ENCODE measurements around the gene IPPK.

IPPK gene

DNA sequence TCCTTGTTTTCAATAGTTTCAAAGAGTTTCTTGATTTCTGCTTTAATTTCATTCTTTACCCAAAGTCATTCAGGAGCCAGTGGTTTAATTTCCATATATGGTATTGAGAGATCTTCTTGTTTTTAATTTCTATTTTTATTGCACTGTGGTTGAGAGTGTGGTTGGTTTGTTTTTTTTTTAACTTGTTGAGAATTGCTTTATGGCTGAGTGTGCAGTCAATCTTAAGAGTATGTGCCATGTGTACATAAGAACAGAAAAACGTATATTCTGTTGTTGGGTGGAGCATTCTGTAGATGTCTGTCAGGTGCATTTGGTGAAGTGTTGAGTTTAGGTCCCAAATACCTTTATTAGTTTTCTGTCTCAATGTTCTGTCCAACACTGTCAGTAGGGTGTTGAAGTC is 26.7 kb upstream of the IPPK start:
- DNase-seq (ENCODE audit: low spot score), result no peak

GRCh38 chr9:92686954-92687353 is 17.0 kb upstream of the IPPK start:
- DNase-seq (ENCODE audit: low spot score), result no peak

DNA sequence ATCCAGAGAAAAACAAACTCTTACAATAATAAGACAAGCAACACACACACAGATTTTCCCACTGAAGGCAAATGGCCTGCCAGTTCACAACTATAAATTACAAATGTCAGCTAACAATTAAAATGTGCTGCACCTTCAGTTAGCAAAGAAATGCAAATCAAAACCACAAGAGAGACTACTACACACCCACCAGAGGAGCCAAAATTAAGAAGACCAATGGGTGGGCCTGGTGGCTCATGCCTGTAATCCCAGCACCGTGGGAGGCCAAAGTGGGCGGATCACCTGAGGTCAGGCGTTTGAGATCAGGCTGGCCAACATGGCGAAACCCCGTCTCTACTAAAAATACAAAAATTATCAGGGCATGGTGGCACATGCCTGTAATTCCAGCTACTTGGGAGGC is 15.1 kb upstream of the IPPK start:
- no peak for DNase-seq (ENCODE audit: low spot score)

GRCh38 chr9:92682269-92682668 is 12.3 kb upstream of the IPPK start:
- no peak for DNase-seq (ENCODE audit: low spot score)

GRCh38 chr9:92680166-92681119 is 10.5 kb upstream of the IPPK start:
- no peak for DNase-seq (ENCODE audit: low spot score)

DNA sequence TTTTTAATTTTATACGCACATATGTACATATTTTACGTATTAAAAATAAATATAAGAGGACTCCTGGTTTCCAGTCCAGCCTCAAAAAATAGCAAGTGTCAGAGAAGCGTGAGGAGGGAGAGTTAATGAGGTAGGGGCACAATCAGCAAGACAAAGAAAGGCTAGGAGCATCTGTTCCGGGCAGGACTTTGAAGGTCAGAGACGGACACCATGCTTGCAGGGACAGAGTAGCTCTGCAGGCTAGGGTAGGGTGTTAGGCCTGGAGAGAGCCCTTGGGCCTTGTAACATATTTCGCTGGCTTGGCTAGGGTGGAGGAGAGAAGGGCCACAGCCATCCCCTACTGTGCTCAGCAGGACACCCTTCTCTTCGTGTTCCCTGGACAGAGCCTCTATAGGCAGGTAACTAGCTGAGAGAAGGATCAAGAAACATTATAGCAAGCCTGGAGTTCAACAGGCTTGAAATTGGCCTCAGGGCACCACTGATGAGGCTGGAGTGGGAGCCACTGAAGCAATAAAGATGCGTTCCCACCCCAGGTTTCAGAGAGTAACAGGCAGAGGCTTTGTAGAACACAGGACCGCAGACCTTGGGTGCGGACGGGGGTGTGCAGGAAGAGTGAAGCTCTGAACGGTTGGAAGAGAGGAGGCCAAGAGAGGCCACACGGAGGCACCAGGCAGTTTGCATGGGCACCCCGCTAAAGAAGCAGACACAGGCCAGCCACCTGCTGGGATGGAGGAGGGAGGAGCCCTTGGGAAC is 9.7 kb upstream of the IPPK start:
- no peak for DNase-seq (ENCODE audit: low spot score)

- DNase-seq (ENCODE audit: low spot score), result no peak
Observed at GRCh38 chr9:92671323-92671722, 1.4 kb upstream of the IPPK start.

GRCh38 chr9:92669527-92669889 is 423 bp downstream of the IPPK start:
- no peak for DNase-seq (ENCODE audit: low spot score)

- DNase-seq (ENCODE audit: low spot score), result no peak
Observed at GRCh38 chr9:92668746-92669526, 995 bp downstream of the IPPK start.

DNA sequence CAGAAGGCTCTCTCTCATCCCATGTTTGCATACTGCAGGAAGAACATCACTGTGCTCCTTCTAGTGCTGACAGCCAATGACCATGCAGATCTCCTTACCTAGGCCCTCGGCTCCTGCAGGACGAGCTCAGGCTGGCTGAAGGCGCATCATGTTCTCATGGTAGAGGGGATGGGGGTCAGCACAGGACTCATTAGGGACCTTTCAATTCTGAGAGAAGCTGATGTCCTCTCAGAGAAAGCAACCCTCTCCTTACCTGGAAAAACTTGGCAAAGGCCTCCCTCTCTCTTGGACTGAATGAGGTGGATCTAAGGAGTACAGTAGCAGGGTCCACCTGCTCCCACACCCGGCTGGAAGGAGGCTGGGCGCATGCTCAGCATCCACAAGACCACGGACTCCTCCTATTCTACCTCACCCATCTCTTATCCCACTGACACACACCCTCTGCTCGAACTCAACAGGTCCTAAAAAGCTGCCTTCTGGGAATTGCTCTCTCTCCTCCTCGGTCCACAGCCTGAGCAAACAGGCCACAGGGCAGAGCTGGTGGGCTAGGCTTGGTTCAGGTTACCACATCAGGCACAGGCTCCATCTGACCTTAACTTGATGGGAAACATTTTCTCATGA is 2.9 kb downstream of the IPPK start:
- DNase-seq (ENCODE audit: low spot score), result no peak

GRCh38 chr9:92666236-92666635 is 3.7 kb downstream of the IPPK start:
- DNase-seq (ENCODE audit: low spot score), result no peak

- DNase-seq (ENCODE audit: low spot score), result no peak
Observed at GRCh38 chr9:92665836-92666235, 4.1 kb downstream of the IPPK start.

DNA sequence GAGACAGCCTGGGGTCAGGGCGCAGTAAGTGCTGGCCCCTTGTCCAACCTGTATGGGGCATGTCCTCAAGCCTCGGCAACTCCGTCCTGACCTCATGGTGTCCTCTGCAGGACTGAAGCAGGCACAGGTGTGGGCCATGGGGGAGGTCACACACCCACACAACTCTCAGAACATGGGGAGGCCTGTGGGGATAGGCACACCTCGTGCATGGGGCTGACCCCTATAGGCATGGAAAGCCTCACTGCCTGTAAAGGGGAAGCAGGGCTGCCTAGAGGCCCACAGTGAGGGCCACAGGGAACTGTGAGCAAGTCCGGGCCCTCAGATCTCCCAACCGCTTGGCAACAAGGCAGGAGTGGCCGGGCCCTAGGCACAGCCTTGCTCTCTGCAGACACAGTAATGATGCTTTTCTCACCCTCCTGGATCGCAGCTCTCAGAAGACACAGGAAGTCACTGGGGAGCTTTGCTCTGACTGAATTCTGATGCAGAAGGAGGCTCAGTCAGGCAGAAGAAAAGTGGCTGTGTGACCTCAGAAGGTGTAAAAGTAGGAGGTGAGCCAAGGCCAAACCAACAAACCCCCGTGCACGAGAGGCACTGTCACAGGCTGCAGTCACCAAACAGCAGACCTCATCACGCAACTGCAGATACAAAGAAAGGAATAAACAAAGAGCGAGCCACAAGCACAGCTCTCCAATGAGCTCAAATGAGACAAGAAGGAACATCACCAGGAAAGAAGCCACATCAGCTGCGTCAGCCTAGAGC is 5.4 kb downstream of the IPPK start:
- no peak for DNase-seq (ENCODE audit: low spot score)

DNA sequence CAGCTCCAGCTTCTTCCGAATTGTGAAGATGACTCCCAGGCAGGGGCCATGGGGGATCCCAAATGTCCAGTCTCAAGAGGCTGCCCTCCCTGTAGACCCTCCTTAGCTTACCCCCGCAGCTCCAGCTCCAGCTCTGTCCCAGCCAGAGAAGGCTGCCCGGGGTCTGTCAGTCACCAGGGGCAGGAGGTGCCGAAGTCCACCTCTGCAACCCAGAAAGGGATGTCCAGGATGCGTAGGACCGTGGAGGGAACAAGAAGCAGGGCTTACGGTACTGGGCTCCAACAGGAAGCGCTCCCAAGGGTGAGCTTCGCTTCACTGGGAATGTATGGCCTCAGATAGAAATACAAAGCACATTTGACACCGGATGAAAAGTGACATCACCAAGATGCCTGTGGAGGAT is 6.0 kb downstream of the IPPK start:
- DNase-seq (ENCODE audit: low spot score), result no peak

DNA sequence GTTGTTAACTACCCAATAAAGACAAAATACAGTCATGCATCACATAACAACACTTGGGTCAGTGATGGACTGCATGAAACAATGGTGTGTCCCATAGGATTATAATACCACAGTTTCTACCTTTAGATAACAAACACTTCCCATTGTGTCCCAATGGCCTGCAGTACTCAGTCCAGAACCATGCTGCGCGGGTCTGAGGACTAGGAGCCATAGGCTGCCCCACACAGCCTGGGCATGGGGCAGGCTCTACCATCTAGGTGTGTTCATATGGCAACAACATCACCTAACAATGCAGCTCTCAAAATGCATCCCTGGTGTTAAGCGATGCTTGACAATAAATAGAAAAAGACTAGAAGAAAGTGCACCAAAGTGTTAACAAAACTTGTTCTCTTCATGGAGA is 6.8 kb downstream of the IPPK start:
- no peak for DNase-seq (ENCODE audit: low spot score)

GRCh38 chr9:92661743-92662142 is 8.2 kb downstream of the IPPK start:
- peak; percentile 58 for DNase-seq (ENCODE audit: low spot score)

GRCh38 chr9:92661127-92661526 is 8.8 kb downstream of the IPPK start:
- DNase-seq (ENCODE audit: low spot score), result peak; percentile 34

GRCh38 chr9:92660266-92660665 is 9.7 kb downstream of the IPPK start:
- DNase-seq (ENCODE audit: low spot score), result peak; percentile 26

GRCh38 chr9:92659601-92660000 is 10.3 kb downstream of the IPPK start:
- DNase-seq (ENCODE audit: low spot score), result peak; percentile 60

DNA sequence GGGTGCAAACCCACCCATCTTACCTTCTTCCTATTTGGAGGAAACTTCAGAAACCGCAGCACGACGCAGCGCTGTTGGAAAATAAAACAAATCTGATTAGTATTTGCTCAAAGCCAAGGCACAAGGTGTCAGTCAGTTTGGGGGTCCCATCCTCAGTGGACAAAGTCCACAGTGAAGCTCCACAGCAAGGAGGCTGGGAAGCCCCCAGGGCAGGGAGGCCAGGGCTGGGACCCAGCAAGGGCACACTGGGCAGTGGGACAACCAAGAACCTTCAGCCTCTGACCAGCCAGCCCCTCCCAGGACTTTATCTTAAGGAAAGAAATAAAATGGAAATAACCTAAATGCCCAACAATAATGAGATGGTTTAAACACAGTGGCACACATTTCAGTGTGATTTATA is 11.3 kb downstream of the IPPK start:
- peak; percentile 8 for DNase-seq (ENCODE audit: low spot score)

GRCh38 chr9:92658176-92658575 is 11.8 kb downstream of the IPPK start:
- no peak for DNase-seq (ENCODE audit: low spot score)
